RCC 7860 (cell line): ENCODE results near the gene SYTL4.

Experiments
- DNase-seq: peaks from one replicate; pipeline ENCODE4 v3.0.0-alpha.2; 2015; ENCODE audit warnings: low spot score
- FAIRE-seq: peaks from 2 replicates; lab custom pipeline; 2012; peaks lifted over from hg19 to GRCh38; lab: Jason Lieb, UNC

The SYTL4 gene

GRCh38 chrX:100695991-100696390, 35.9 kb downstream of the SYTL4 start:
- FAIRE-seq, result no peak

GRCh38 chrX:100695302-100695701, 36.6 kb downstream of the SYTL4 start:
- no peak for DNase-seq
- FAIRE-seq, result no peak

More at GRCh38 chrX:100695991-100696390, 35.9 kb downstream of the SYTL4 start:
- DNase-seq, result no peak

GRCh38 chrX:100687546-100687945, 44.4 kb downstream of the SYTL4 start:
- no peak for FAIRE-seq
- no peak for DNase-seq

GRCh38 chrX:100687128-100687527, 44.8 kb downstream of the SYTL4 start:
- DNase-seq, result no peak

GRCh38 chrX:100685997-100686305, 46.0 kb downstream of the SYTL4 start:
- FAIRE-seq (no peak), DNase-seq (no peak)

More at GRCh38 chrX:100687128-100687527, 44.8 kb downstream of the SYTL4 start:
- no peak for FAIRE-seq

GRCh38 chrX:100685284-100685996, 46.5 kb downstream of the SYTL4 start:
- FAIRE-seq, result peak; percentile 85
- DNase-seq, result peak; percentile 54

- DNase-seq (no peak), FAIRE-seq (no peak)
These were observed 49.0 kb downstream of the SYTL4 start for GRCh38 chrX:100682939-100683338.

- FAIRE-seq, result no peak
- no peak for DNase-seq
These were observed 50.3 kb downstream of the SYTL4 start for GRCh38 chrX:100681599-100681998.

GRCh38 chrX:100680756-100681155, 51.2 kb downstream of the SYTL4 start:
- FAIRE-seq, result no peak
- no peak for DNase-seq

GRCh38 chrX:100677611-100678181, 54.2 kb downstream of the SYTL4 start:
- FAIRE-seq, result no peak
- DNase-seq, result no peak

- FAIRE-seq (no peak), DNase-seq (no peak)
These were observed 57.2 kb downstream of the SYTL4 start for GRCh38 chrX:100674705-100675104.

GRCh38 chrX:100673397-100673953, 58.4 kb downstream of the SYTL4 start:
- DNase-seq (no peak), FAIRE-seq (no peak)

GRCh38 chrX:100672966-100673365, 59.0 kb downstream of the SYTL4 start:
- FAIRE-seq (no peak), DNase-seq (no peak)

GRCh38 chrX:100663642-100664041, 68.3 kb downstream of the SYTL4 start:
- DNase-seq (no peak), FAIRE-seq (no peak)

- no peak for DNase-seq
These were observed 69.1 kb downstream of the SYTL4 start for GRCh38 chrX:100662796-100663195.

GRCh38 chrX:100662170-100662569, 69.8 kb downstream of the SYTL4 start:
- DNase-seq, result no peak

More at GRCh38 chrX:100662796-100663195, 69.1 kb downstream of the SYTL4 start:
- no peak for FAIRE-seq

GRCh38 chrX:100659431-100660137, 72.3 kb downstream of the SYTL4 start:
- DNase-seq, result no peak
- FAIRE-seq, result no peak

More at GRCh38 chrX:100662170-100662569, 69.8 kb downstream of the SYTL4 start:
- no peak for FAIRE-seq

- no peak for DNase-seq
These were observed 73.0 kb downstream of the SYTL4 start for GRCh38 chrX:100658941-100659381.

GRCh38 chrX:100654261-100654660, 77.7 kb downstream of the SYTL4 start:
- FAIRE-seq (no peak), DNase-seq (no peak)

More at GRCh38 chrX:100658941-100659381, 73.0 kb downstream of the SYTL4 start:
- no peak for FAIRE-seq

- FAIRE-seq (no peak), DNase-seq (no peak)
These were observed 79.7 kb downstream of the SYTL4 start for GRCh38 chrX:100652266-100652665.

- no peak for DNase-seq
- no peak for FAIRE-seq
These were observed 81.1 kb downstream of the SYTL4 start for GRCh38 chrX:100650841-100651240.
